Measurements from ENCODE around the gene IFNA21.
"Not testable (repeated sequence)": the region's sequence is repeated elsewhere in the genome, so short reads cannot be mapped to it uniquely, and the experiment has no call there.

GRCh38 chr9:21182810-21183736 is 16.6 kb upstream of the IFNA21 start:
- peak in 2 of 5 experiments; percentile 12 to 18 for TF ChIP-seq CTCF (IDR thresholded peaks at IDR 0.05)
- not testable (repeated sequence) for TF ChIP-seq POLR2A, EP300 (IDR thresholded peaks at IDR 0.05)

Measured in tibial nerve (tissue), 4 donors.